T-helper 1 cell (primary cell): ENCODE data around the gene TLCD3A.
"Not testable (repeated sequence)": the region's sequence is repeated elsewhere in the genome, so short reads cannot be mapped to it uniquely, and the experiment has no call there.

ENCODE experiments used
- DNase-seq, 5 donors: peaks; one replicate each; pipeline ENCODE4 v3.0.0-alpha.2; 2012 to 2020

TLCD3A gene

DNA sequence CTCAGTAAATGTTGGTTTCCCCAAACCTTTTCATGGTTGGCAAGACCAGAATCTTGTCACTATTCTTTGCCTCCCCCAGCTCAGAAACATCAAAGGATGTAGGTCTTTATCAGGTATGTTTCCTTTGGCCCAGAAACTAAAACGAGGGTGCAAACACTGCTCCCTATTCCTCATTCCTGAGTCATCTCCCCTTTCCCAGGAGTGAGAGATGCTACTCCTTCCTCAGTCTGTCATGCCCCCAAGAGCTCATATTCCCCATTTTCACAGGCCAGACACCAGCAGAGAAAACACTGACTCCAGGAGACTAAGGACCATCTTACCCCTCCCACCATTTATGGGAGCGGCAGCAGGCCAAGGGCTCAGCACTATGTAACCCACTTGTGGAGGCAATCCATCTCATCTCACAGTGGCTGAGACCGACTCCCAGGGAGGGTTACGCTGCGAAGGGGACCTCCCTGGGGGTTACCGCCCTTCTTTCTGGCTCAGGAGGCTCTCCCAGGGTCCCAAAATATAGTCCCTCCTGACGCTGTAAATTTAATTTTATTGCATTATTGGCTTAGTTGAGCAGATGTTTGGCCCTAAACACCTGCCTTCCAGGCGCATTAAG is 18.1 kb downstream of the TLCD3A start:
- DNase-seq: no peak

DNA sequence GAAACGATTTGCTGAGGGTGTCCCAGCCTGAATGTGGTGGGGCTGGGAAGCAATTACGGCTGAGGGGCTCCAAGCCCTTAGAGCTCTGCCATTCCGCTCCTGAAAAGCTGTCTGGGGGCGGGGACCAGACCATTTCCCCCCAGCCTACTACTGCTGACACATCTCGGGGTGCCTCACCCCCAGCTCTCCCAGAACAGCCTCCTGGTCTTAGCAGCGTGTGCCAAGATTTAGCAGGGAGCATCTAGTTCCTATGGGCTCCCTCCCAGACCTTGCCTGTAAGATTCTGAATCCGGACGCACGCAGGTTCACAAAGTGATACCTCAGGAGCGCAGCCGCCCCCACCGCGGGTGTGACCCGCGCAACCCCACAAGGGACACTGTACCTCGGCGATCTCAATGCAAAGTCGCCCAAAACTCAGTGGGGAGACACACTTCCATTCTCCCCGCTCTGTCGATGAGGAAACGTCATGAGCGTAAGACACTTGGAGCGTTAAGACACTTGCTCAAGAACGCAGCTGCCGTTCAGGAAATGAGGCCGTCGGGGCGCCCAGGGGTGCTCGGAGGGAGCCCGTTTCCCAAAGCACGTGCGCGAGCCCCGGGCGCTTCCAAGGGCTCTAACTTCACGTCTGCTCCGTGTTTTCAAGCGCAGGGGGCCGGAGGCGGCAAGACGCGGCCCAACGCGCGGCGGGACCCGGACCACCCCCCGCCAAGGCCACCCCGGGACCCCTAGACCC is 19.0 kb downstream of the TLCD3A start:
- peak; percentile 11 to 68 (median 39) for DNase-seq

DNA sequence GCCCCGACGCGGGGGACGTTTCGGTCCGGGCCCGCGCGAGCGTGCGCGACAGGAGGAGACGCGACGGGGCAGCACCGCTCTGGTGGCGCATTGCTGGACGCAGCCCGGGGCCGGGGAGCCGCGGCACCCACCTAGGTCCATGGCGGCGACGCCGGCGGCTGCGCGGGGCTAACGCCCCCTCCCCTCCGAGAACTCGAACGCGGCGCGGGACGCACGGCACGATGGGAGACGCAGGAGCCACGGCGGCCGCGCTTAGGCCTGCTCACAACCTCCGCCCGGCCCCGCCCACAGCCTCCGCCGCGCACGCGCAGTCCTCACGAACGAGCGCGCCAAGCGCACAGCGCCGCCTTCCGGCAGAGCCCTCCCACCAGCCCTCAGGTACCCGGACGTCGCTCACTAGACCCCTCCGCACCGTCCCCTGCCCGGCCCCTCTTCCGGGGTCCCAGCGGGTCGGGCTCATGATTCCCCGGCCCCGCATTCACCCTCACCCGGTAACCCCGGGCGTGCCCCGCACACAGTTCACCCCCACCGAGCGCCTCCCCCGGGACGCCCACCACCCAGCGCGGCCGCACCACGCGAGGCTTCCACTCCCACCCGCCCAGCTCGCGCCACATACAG is 19.7 kb downstream of the TLCD3A start, which contains the start of gene GEMIN4:
Gene GEMIN4 (minus strand): TSS at position 263 of the 618 bp plus-strand sequence. CDS start 122 bp downstream, at position 141.
- DNase-seq: peak; percentile 90 to 96 (median 93)

DNA sequence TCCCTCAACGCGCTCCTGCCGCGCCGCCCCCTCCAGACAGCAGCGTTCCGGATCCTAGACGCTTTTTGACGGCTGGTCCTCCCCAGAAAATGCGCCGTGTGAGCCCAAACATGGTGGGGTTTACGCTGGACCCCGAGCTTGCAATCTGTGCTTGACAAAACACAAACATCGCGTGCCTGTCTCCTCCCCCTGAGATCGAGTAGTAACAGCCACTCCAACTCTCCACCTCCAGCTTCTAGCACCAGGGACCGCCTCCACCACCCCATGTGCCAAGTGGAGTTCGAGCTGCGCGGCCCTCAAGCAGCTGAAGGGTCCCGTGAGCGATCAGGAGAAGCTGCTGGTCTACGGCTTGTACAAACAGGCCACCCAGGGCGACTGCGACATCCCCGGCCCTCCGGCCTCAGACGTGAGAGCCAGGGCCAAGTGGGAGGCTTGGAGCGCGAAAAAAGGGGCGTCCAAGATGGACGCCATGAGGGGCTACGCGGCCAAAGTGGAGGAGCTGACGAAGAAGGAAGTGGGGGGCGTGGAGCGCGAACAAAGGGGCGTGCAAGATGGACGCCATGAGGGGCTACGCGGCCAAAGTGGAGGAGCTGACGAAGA is 20.3 kb downstream of the TLCD3A start:
- DNase-seq: no peak

DNA sequence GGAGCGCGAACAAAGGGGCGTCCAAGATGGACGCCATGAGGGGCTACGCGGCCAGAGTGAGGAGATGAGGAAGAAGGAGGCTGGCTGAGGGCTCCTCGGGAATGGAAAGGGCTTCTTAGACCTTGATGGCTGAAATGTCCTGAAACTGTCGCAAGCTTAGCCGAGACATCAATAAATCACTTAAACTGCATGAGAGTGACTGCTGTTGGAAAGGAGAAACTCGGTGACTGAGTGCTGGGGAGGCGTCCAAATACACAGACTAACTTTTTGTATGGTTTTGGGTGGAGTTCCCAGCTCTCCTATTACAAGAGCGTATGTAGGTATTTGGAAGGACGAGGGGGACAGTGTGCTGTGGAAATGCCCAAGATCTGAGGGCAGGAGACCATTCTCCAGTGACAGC is 21.0 kb downstream of the TLCD3A start:
- DNase-seq: no peak

DNA sequence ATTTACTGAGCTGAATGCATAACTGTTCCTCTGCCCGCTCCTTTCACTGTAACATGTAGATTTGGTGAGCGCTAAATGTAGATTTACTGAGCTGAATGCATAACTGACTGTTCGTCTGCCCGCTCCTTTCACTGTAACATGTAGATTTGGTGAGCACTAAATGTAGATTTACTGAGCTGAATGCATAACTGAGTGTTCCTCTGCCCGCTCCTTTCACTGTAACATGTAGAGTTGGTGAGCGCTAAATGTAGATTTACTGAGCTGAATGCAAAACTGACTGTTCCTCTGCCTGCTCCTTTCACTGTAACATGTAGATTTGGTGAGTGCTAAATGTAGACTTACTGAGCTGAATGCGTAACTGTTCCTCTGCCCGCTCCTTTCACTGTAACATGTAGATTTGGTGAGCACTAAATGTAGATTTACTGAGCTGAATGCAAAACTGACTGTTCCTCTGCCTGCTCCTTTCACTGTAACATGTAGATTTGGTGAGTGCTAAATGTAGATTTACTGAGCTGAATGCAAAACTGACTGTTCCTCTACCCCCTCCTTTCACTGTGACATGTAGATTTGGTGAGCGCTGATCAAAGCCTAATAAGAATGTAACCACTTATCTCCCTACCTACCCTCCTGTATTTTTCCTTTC is 23.0 kb downstream of the TLCD3A start:
- not testable (repeated sequence) for DNase-seq

DNA sequence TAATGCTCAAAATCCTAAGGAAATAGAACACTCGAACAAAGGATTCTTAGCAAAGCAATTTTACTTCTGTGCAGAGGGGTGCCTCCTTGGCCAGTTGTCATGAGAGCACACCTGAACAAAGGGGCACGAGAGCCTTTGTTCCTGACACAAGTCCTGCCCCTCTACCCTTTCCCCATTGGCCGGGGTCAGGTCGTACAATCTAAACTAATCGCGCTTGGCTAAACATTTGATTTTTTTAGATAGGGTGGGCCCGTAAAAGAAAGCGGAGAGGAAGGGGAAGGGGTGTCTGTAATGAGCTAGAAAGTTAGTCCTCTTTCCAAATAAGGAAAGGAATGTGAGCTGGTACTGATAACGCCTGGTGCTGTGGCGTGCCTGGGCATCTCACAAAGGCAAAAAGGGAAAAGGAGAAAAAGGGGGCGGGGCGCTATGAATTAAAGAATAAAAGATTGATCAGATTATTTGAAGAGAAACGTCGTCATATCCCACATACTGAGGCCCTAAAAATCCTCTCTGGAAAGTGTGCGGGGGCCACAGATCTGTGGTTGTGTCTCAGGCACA is 23.7 kb downstream of the TLCD3A start:
- DNase-seq: not testable (repeated sequence)

DNA sequence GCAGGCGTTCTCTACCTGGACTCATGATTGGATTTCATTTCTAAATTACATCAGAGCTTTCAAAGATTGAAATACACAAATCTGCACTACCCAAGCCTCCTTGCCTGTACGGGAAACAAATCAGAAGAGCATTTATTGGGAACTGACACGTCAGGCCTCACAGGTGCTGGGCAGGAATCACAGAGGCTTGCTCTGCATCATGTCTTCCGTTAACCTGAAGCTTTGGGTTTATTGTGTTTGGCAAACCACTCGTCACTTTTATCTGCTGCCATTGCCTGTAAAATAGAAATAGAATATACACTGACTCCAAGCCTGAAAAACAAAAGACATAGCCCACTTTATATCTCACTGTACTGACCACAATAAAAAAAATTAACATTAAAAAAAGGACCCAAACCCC is 27.6 kb downstream of the TLCD3A start:
- DNase-seq: no peak

DNA sequence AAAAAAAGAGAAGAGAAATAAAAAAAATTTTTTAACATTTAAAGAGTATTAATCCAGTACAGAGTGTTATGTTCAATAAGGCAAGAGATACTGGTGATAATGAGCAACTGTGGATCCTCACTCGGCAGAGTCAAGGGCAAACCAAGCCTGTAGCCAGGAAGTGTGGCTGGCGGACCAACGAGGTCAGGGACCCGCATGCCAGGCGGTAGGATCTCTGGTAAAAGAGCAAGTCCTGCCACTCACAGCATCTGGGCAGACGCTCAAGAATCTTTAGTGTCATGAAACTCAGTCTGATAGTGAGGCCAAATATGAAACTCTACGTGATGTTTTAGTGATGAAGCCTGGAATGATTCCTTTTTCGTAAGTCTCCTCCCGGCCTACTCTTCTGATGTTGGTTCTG is 28.0 kb downstream of the TLCD3A start:
- DNase-seq: no peak

DNA sequence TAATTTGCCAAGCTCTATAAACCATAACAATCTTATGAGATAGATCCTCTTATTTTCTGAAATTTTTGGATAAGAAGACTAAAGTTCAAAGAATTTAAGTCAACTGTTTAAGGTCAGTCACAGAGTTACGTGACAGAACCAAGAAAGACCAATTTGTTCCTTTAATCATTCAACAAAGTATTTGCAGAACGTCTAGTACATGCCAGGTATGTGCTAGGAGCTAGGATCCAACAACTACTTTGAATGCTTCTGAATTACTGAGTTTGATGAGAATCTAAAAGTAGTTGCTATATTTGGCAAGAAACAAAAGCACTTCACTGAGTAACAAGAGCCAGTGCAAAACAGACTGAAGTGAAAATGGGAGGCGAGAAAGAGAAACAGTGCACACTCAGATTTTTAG is 34.7 kb downstream of the TLCD3A start:
- DNase-seq: no peak

DNA sequence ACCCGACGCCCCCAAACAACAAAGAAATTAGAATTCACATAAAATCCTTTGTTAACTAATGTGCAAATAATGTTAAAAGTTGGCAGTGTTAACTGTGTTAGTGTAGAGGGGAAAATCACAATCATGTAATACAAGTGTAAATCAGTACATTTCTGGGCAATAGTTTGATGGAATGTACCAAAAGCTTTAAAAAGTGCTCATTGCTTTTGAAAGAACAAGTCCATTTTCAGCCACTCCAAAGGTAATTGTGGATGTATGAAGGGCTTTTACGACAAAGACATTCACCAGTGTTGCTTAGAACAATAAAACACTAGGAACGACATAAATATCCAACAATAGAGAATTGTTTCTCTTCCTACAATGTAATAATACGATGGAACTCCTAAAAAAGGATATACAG is 40.6 kb downstream of the TLCD3A start:
- DNase-seq: no peak

DNA sequence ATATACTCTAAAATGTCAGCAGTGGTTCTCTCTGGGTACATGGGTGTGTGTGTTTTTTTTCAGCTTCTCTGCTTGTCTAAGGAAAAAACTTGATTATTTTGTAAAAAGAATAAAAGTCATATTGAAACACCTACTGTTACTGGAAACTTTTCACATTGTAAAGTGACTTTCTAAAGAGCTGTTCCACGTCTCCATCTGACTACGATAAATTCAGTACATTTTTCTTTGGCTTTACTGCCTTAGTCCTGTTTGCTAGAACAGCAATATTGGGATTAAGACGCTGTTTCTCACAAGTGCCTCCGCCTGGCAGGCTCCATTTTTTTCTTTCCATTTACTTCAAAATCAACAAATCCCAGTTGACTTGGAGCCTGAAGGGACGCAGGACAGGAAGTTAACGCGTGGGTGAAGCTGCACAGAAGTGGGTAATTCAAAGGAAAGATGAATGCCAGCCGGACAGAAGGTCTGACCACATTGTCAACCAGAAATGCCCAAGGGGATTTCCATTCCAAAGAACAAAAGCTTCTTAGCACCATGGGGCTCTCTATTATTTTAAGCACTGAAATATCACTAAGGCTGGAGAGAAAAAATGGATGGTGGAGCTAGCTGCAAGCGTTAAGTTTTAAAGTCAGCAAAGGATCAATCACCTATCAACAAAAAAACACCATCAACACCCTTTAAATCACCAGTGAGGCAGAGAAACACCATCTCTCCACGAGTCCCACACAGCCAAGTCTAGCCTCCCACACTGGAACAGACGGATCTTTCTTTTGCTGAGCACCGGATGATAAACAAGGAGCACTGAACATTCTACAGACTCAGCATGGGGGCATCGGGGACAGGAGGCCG is 41.3 kb downstream of the TLCD3A start:
- DNase-seq: no peak

DNA sequence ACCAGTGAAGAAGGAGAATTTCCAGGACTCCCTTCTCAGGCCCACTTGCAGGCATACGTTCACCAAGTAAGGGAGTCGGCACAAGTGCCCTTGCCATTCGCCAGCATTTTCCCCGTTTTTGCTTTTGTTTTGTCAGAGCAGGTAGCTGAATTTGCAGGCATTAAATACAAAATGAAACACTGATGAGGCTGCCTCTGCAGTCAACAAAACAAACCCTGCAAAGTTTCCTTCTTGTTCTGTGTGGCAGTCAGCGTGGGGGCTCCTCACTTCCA is 41.9 kb downstream of the TLCD3A start:
- DNase-seq: no peak

DNA sequence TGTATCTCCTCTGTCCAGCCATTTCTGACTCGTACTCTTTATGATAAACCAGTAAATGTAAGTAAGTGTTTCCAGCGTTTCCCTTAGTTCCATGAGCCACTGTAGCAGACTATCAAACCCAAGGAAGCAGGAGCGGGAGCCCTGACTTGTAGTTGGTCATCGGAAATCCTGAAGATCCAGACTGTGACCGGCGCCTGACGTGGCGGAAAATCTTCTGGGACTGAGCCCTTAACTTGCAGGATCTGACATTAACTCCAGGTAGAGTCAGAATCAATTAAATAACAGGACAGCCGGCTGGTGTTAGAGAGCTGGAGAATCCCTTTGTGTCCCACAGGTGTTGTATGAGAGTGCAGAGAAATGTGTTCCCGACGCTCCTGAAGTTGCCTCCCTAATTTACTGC is 45.7 kb downstream of the TLCD3A start:
- DNase-seq: no peak

DNA sequence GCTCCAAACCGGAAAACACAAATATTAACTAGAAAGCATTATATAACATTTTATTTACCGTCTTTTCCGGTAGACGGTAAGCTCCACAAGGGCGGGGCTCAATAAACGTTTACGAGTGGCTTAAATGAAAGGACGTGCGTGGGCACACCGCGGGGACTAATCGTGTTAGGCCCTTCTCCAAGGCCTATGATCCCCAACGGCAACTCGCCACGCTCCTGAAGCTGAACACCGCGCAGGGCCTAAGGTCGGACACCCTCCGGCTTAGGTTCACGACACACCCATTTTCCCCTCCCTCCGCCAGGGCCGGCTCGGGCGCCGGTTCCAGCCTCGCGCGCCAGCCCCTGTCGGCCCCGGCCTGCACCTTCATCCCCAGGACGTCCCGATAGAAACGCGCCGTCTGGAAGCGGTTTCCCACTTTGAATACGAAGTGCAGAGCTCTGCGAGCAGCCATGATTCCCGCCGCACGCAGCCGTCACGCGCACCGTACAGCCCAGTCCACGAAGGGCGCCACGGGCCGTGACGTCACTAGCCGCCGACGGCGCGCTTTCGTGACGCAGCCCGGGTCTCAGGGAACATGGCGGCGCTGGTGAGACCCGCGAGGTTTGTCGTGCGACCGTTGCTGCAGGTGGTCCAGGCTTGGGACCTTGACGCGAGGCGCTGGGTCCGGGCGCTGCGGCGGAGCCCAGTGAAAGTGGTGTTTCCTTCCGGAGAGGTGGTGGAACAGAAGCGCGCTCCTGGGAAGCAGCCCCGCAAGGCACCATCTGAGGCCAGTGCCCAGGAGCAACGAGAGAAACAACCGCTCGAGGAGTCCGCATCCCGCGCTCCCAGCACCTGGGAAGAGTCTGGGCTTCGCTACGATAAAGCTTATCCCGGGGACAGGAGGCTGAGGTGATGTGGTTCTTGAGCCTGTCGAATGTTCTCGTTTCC is 49.7 kb downstream of the TLCD3A start, which contains the start of the genes GLOD4 and MRM3:
Gene GLOD4 (minus strand): TSS at position 476 of the 927 bp plus-strand sequence. CDS start 25 bp downstream, at position 451.
Gene MRM3 (plus strand): TSS at position 549 of the 927 bp plus-strand sequence. CDS start 26 bp downstream, at position 575.
- DNase-seq: peak; percentile 87 to 94 (median 91)

DNA sequence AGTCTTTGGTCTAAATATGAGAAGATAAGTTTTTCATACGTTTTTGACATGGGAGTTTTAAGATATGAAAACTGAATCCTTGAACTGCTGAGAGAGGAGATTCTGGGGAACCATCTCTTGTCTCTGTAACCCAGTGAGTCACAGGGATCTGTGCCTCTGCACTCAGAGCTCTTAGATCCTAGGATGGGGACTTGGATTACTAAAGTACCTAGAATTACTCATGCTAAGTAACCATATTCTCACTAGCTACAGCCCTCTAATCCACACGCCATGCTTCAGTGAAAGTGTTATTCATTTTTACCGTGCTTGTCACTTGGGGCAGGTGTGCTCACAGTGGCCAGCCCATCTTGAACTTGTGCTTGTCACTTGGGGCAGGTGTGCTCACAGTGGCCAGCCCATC is 51.7 kb downstream of the TLCD3A start:
- no peak for DNase-seq

DNA sequence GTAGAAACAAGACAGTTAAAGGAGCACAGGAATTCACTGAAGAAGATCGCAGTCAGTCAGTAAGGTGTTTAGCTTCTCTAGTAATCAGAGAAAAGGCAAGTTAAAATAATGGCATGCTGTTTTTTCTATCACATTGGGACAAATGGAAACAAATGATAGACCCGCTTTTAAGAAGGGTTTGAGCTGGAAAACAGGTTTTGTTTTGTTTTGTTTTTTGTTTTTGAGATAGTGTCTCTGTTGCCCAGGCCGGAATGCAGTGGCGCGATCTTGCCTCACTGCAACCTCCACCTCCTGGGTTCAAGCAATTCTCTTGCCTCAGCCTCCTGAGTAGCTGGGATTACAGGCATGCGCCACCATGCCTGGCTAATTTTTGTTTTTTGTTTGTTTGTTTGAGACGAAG is 53.5 kb downstream of the TLCD3A start:
- DNase-seq: not testable (repeated sequence)

DNA sequence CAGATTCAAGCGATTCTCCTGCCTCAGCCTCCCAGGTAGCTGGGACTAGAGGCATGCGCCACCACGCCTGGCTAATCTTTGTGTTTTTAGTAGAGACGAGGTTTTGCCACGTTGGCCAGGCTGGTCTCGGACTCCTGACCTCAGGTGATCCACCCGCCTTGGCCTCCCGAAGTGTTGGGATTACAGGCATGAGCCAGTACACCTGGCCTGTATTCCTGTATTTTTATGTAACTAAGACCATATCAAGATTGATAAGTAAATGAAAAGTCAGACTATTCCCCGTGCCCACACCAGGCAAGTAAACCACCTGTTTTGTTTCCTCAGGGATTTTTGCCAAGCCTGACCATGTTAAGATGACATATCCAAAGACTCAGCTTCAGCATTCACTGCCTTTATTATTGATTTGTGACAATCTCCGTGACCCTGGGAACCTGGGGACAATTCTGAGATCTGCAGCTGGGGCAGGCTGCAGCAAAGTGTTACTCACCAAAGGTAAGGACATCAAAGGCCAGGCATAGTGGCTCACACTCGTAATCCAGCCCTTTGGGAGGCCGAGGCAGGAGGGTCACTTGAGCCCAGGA is 55.3 kb downstream of the TLCD3A start:
- no peak for DNase-seq

DNA sequence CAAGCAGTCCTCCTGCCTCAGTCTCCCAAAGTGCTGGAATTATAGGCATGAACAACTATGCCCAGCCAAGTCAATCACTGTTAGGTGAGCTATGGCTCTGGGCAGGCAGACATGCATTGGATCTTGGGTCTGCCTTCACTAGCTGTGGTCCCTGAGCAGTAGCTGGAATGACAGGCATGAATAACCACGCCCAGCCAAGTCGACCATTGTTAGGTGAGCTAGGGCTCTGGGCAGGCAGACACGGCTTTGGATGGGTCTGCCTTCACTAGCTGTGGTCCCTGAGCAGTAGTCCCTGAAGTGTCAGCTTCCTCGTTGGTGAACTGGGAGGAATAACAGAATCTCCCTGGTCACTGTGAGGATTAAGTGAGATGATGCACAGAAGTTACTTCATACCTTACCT is 56.2 kb downstream of the TLCD3A start:
- no peak for DNase-seq

DNA sequence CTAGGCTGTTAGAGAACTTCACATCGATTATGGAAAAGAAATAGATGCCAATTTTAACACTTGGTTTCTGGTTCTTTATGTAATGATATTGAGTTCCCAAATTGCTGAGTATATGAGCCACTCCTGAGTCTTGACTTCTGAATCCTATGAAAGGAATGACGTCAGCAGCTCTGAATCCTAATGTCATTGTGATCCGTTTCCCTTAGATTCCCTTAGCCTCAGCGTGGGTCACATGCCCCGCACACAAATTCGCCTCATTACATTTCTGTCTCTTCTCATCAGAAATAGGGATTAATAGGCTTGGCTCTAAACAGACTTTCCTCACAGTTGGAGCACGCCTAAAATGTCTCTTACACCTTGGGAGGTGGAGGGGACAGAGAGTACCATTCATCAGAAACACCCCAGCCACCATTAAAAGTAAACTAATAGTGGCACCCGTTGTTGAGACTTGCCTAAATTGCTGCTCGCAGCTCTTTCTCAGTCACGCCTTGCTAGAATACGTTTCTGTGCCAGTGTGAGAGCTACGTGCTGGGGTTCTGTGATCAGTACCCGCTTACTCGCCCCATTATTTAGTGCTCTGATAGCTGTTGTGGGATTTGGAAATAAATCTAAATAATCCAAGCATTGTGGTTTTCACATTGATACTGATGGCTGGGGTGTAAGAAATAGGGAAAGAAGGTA is 56.9 kb downstream of the TLCD3A start:
- no peak for DNase-seq
